Keratinocyte (primary cell): ENCODE results near the gene CCDC71L. TPM values are rescaled to one million over a fixed set of nuclear protein-coding genes. Genes with fewer than 3 reads are reported as not detected.

ENCODE experiments used
- DNase-seq: peaks from one replicate; pipeline ENCODE4 v3.0.0-alpha.2; 2011; ENCODE audit warnings: low read depth, missing footprints, low spot score
- FAIRE-seq: peaks from 2 replicates; lab custom pipeline; 2011; peaks lifted over from hg19 to GRCh38; lab: Jason Lieb, UNC
- H2AFZ ChIP-seq: 2 replicates; pipeline ENCODE4 v1.6.0; 2012; ENCODE audit warnings: low read length, control low read depth, inconsistent platforms; ENCODE audit not compliant: control insufficient read depth
- H3K27ac ChIP-seq: 2 replicates; pipeline ENCODE4 v1.5.1; 2011; ENCODE audit warnings: low read length; ENCODE audit not compliant: control insufficient read depth, insufficient read depth
- H3K27me3 ChIP-seq: 3 replicates; pipeline ENCODE4 v1.6.0; 2011; ENCODE audit warnings: low read length; ENCODE audit not compliant: control insufficient read depth, insufficient read depth; ENCODE audit errors: extremely low read depth
- H3K36me3 ChIP-seq, 2 experiments: 2 replicates in 1 of 2; 3 replicates in 1 of 2; pipeline ENCODE4 v1.5.1; 2011; ENCODE audit warnings: low read length in 2 of 2, mild to moderate bottlenecking in 1 of 2; ENCODE audit not compliant: control insufficient read depth in 2 of 2, insufficient read depth in 2 of 2; ENCODE audit errors: extremely low read depth in 1 of 2
- H3K4me1 ChIP-seq: 3 replicates; pipeline ENCODE4 v1.5.1; 2011; ENCODE audit warnings: low read length; ENCODE audit not compliant: control insufficient read depth, insufficient read depth; ENCODE audit errors: extremely low read depth
- H3K4me2 ChIP-seq: 3 replicates; pipeline ENCODE4 v1.6.0; 2011; ENCODE audit warnings: low read depth, low read length; ENCODE audit not compliant: control insufficient read depth, insufficient read depth; ENCODE audit errors: extremely low read depth
- H3K4me3 ChIP-seq, 3 experiments: fragments of 200-600 bp in 1 of 3; sonication (generic) in 1 of 3; 2 replicates in 2 of 3; 3 replicates in 1 of 3; pipeline ENCODE4 v1.5.1; 2011 to 2016; ENCODE audit warnings: low read length in 3 of 3, mild to moderate bottlenecking in 3 of 3, control low read depth in 2 of 3, inconsistent platforms in 1 of 3, low read depth in 1 of 3, mixed read lengths in 1 of 3, mixed run types in 1 of 3, moderate library complexity in 1 of 3; ENCODE audit not compliant: control insufficient read depth in 2 of 3, insufficient read depth in 2 of 3; ENCODE audit errors: extremely low read depth in 1 of 3
- H3K79me2 ChIP-seq: 2 replicates; pipeline ENCODE4 v1.6.0; 2012; ENCODE audit warnings: low read length; ENCODE audit not compliant: control insufficient read depth, insufficient read depth
- H3K9ac ChIP-seq: 3 replicates; pipeline ENCODE4 v1.6.0; 2011; ENCODE audit warnings: low read length; ENCODE audit not compliant: control insufficient read depth, insufficient read depth; ENCODE audit errors: extremely low read depth
- H3K9me1 ChIP-seq: 3 replicates; pipeline ENCODE4 v1.6.0; 2011; ENCODE audit warnings: low read length; ENCODE audit not compliant: control insufficient read depth, insufficient read depth; ENCODE audit errors: extremely low read depth
- H3K9me3 ChIP-seq: 2 replicates; pipeline ENCODE4 v1.5.1; 2012; ENCODE audit warnings: low read depth, low read length; ENCODE audit not compliant: control insufficient read depth
- H4K20me1 ChIP-seq: 3 replicates; pipeline ENCODE4 v1.6.0; 2011; ENCODE audit warnings: low read length; ENCODE audit not compliant: control insufficient read depth, insufficient read depth; ENCODE audit errors: extremely low read depth
- CTCF ChIP-seq, 3 experiments: IDR thresholded peaks in 1 of 3; conservative IDR thresholded peaks in 1 of 3; optimal IDR thresholded peaks in 1 of 3; 2 replicates in 2 of 3; 3 replicates in 1 of 3; pipeline versions ENCODE3 to v1.5.1; 2011; ENCODE audit warnings: low read length in 3 of 3, mild to moderate bottlenecking in 3 of 3, moderate library complexity in 2 of 3, control low read depth in 1 of 3, inconsistent platforms in 1 of 3; ENCODE audit not compliant: insufficient read depth in 2 of 3; ENCODE audit errors: extremely low read depth in 1 of 3
- EZH2 ChIP-seq: IDR thresholded peaks from one replicate; pipeline ENCODE4 v1.6.1; 2012; ENCODE audit warnings: inconsistent platforms, mild to moderate bottlenecking, low read length, moderate library complexity
- dilution Hi-C: fragments of 300-500 bp; cut with MboI; formaldehyde crosslinking; loops from one replicate; pipeline ENCODE4 v1.7.0; 2020; ENCODE audit warnings: low sequenced_read_pairs; ENCODE audit not compliant: extremely low pct_ligation_motif_present
- polyA plus RNA-seq, 5 experiments: library from polyadenylated mRNA; depleted of rRNA in 3 of 5; stranded (reverse) in 3 of 5; stranded (forward) in 1 of 5; unstranded in 1 of 5; fragments of >200 nt; gene quantifications; 1 replicate in 1 of 5; 2 replicates in 3 of 5; 3 replicates in 1 of 5; pipeline versions ENCODE4 v1.2.1 to v1.2.3, GENCODE V29; 2011 to 2012; ENCODE audit warnings: missing spikeins in 2 of 5, low read depth in 1 of 5, low replicate concordance in 1 of 5

CCDC71L gene
- polyA plus RNA-seq, 1 donor (not counting 4 experiments of a cell fraction or from before 2014, with no cell fraction given), result 10.6 TPM

- DNase-seq, result no peak
- H3K4me2 ChIP-seq, result no peak overlapping the region
- H3K79me2 ChIP-seq, result no peaks in the 10 kb centered on the region
- H3K9ac ChIP-seq, result no peak overlapping the region
- H3K27me3 ChIP-seq, result no peaks in the 10 kb centered on the region
- no peak overlapping the region for H3K27ac ChIP-seq
- H2AFZ ChIP-seq, result no peak overlapping the region
- peaks cover 24% of the 10 kb centered on the region for H3K4me1 ChIP-seq
- H3K9me1 ChIP-seq, result no peaks in the 10 kb centered on the region
- H4K20me1 ChIP-seq, result no peaks in the 10 kb centered on the region
- H3K9me3 ChIP-seq, result no peaks in the 10 kb centered on the region
- no peak for TF ChIP-seq CTCF (optimal IDR thresholded peaks at IDR 0.05 in 1 of 3, IDR thresholded peaks at IDR 0.05 in 1 of 3, conservative IDR thresholded peaks at IDR 0.05 in 1 of 3; ENCODE audit: extremely low read depth in 1 of 3, insufficient read depth in 2 of 3, low read length in 3 of 3)
- TF ChIP-seq EZH2, result no peak
- FAIRE-seq, result no peak
- H3K4me3 ChIP-seq, result no peak overlapping the region
- dilution Hi-C loops, result no loop called here
- no peaks in the 10 kb centered on the region for H3K36me3 ChIP-seq
These were observed 48.5 kb downstream of the CCDC71L start for GRCh38 chr7:106612432-106612831.

GRCh38 chr7:106611911-106612310, 49.0 kb downstream of the CCDC71L start:
- Histone ChIP-seq H3K4me2 (no peak overlapping the region), H4K20me1 (no peaks in the 10 kb centered on the region), H3K4me1 (peaks cover 24% of the 10 kb centered on the region), H3K4me3 (no peak overlapping the region), H3K9me3 (no peaks in the 10 kb centered on the region), H3K9me1 (no peaks in the 10 kb centered on the region), H3K27ac (no peak overlapping the region), H2AFZ (no peak overlapping the region), H3K79me2 (no peaks in the 10 kb centered on the region), H3K9ac (no peak overlapping the region), H3K27me3 (no peaks in the 10 kb centered on the region), H3K36me3 (no peaks in the 10 kb centered on the region)
- DNase-seq, result no peak
- TF ChIP-seq CTCF (optimal IDR thresholded peaks at IDR 0.05 in 1 of 3, IDR thresholded peaks at IDR 0.05 in 1 of 3, conservative IDR thresholded peaks at IDR 0.05 in 1 of 3; ENCODE audit: extremely low read depth in 1 of 3, insufficient read depth in 2 of 3, low read length in 3 of 3) (no peak), EZH2 (no peak)
- FAIRE-seq, result no peak
- dilution Hi-C loops, result no loop called here
